Breast epithelium (tissue), 3 donors: ENCODE data around the gene TMEM270.

Source experiments
- CTCF ChIP-seq, 3 donors: fragments of 450-650 bp; IDR thresholded peaks; one replicate each; pipeline ENCODE4 v1.5.1; 2016 to 2017; ENCODE audit warnings: antibody characterized with exemption in 3 of 3, mild to moderate bottlenecking in 3 of 3, moderate library complexity in 3 of 3
- POLR2A ChIP-seq: fragments of 450-650 bp; IDR thresholded peaks from one replicate; pipeline ENCODE4 v1.6.1; 2016; ENCODE audit warnings: antibody characterized with exemption, mild to moderate bottlenecking, moderate library complexity
- POLR2AphosphoS5 ChIP-seq, 3 donors: sonication (generic); formaldehyde crosslinking; IDR thresholded peaks; one replicate each; pipeline ENCODE4 v1.6.1; 2017; ENCODE audit warnings: antibody characterized with exemption in 3 of 3

- TF ChIP-seq CTCF (IDR thresholded peaks at IDR 0.05): no peak
- TF ChIP-seq POLR2A: no peak
- no peak for TF ChIP-seq POLR2AphosphoS5 (IDR thresholded peaks at IDR 0.05)
Measured at GRCh38 chr7:73901231-73901822, 40.4 kb downstream of the TMEM270 start.
